Effector memory CD8-positive, alpha-beta T cell (primary cell): ENCODE data around the gene CCDC195.

ENCODE experiments used
- ATAC-seq: fragments of 150-1000 bp; cut with Tn5 transposase; replicated peaks from 2 replicates; pipeline ENCODE4 v1.10.0; 2021; ENCODE audit warnings: mild to moderate bottlenecking, moderate library complexity
- DNase-seq, 3 experiments: peaks; one replicate each; pipeline ENCODE4 v3.0.0; 2021
- H3K27ac Mint-ChIP-seq, 2 donors: one replicate each; pipeline ENCODE4 v1.8.0; 2022; ENCODE audit warnings: mild to moderate bottlenecking in 2 of 2, mixed read lengths in 2 of 2, moderate library complexity in 2 of 2
- H3K27me3 Mint-ChIP-seq, 2 donors: one replicate each; pipeline ENCODE4 v1.8.0; 2022; ENCODE audit warnings: mixed read lengths in 2 of 2
- H3K36me3 Mint-ChIP-seq: one replicate; pipeline ENCODE4 v1.8.0; 2022; ENCODE audit warnings: mild to moderate bottlenecking, moderate library complexity, mixed read lengths; ENCODE audit not compliant: insufficient read depth
- H3K4me1 Mint-ChIP-seq, 2 donors: one replicate each; pipeline ENCODE4 v1.8.0; 2022; ENCODE audit warnings: low read depth in 2 of 2, mixed read lengths in 2 of 2
- H3K4me3 Mint-ChIP-seq, 2 donors: one replicate each; pipeline ENCODE4 v1.8.0; 2022; ENCODE audit warnings: mild to moderate bottlenecking in 2 of 2, mixed read lengths in 2 of 2, moderate library complexity in 2 of 2
- H3K9me3 Mint-ChIP-seq, 2 donors: one replicate each; pipeline ENCODE4 v1.8.0; 2022; ENCODE audit warnings: mixed read lengths in 2 of 2

CCDC195 gene

DNA sequence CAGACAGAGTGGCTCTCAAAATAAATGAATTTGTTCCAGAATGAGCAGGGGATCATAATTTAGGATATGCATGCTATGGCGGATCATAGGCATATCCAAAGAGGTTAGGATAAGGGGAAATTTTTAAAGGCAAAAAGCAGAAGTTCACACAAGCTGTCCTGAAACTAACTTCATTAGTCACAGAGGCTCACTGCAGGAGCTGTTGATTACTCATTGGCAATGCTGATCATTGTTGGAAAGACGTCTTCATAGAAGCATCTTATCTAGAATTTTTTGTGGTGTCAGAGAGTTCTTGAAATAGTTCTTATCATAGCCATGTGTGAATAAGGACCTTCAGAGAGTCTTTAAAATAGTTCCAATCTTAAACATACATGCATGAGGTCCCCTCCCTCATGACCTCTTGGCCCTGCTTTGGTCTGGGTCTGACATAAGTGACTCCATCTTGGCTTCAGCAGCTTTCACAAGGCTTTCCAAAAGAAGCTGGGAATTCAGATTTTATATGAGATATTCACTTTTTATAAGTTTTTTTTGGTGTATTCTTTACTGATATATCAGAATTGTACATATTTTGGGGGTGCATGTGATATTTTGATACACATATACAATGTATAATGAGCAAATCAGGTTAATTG lies 7.5 kb upstream of the CCDC195 start:
- no peak for ATAC-seq
- no peak overlapping the region for H3K4me3 Mint-ChIP-seq
- H3K27me3 Mint-ChIP-seq: peaks cover 24 to 47% of the 10 kb centered on the region in 2 donors
- DNase-seq: no peak
- no peaks in the 10 kb centered on the region for H3K4me1 Mint-ChIP-seq
- H3K36me3 Mint-ChIP-seq: no peaks in the 10 kb centered on the region
- H3K9me3 Mint-ChIP-seq: peaks cover 2 to 6% of the 10 kb centered on the region in 2 donors
- H3K27ac Mint-ChIP-seq: no peak overlapping the region

DNA sequence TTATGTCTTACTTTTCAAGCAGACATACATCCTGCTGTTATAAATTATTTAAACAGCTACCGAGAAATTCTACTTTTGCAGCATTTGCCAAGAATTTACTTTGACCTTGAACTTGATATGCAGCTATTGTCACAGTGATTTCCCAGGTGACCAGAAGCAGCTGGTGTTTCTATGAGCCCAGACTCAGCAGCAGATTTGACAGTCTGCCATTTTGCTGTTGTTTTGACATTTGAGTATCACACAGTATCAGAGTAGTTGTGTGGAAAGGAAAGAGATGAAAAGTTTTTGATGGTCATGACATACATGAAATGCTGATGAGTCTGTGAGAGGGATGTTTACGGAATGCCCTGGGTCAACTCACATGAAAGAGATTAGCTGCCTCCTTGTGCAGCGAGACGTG lies 6.6 kb upstream of the CCDC195 start:
- ATAC-seq: no peak
- peaks cover 19 to 40% of the 10 kb centered on the region in 2 donors for H3K27me3 Mint-ChIP-seq
- H3K27ac Mint-ChIP-seq: no peak overlapping the region
- no peak for DNase-seq
- no peaks in the 10 kb centered on the region for H3K4me1 Mint-ChIP-seq
- H3K4me3 Mint-ChIP-seq: no peak overlapping the region
- no peaks in the 10 kb centered on the region for H3K9me3 Mint-ChIP-seq
- H3K36me3 Mint-ChIP-seq: no peaks in the 10 kb centered on the region

DNA sequence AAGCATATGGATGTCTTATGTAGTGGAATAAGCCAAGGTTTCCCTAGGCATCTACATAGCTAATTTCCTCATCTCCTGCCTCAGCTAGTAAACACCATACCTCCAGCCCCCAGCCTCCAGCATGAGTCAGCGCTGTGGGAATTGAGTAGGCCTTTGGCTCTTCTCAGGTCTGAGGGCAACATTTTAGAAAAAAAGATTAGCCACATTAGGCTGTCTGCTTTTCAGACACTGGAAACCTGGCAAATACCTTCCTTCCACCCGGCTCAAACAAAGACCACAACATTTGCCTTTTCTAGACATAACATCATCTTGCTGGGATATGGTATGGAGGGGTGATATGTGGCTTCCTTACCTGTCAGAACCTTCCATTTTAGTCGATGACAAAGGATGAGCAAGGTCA lies 6.1 kb upstream of the CCDC195 start:
- Mint-ChIP-seq H3K9me3 (no peaks in the 10 kb centered on the region), H3K27ac (no peak overlapping the region), H3K36me3 (no peaks in the 10 kb centered on the region), H3K4me1 (no peaks in the 10 kb centered on the region), H3K27me3 (peaks cover 14 to 39% of the 10 kb centered on the region in 2 donors), H3K4me3 (no peak overlapping the region)
- ATAC-seq (no peak), DNase-seq (no peak)

DNA sequence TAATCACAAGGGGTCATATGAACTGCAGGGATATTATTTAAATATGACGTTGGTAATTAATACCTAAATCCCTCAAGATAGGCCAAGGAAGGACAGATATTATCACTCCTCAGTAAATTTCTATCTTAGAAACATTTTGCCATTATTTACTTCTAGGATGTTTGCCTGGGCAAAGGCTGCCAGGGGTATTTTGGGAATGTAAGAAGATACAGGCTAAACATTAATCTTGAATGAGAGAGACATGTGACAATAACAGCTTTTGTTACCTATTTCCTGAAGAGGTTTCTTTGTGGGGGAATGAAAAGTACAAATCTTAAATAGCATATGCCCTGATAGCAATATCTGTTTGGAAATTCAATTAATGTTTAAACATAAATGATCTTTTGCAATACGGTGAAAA lies 756 bp upstream of the CCDC195 start:
- H3K4me3 Mint-ChIP-seq: no peak overlapping the region
- ATAC-seq: no peak

DNA sequence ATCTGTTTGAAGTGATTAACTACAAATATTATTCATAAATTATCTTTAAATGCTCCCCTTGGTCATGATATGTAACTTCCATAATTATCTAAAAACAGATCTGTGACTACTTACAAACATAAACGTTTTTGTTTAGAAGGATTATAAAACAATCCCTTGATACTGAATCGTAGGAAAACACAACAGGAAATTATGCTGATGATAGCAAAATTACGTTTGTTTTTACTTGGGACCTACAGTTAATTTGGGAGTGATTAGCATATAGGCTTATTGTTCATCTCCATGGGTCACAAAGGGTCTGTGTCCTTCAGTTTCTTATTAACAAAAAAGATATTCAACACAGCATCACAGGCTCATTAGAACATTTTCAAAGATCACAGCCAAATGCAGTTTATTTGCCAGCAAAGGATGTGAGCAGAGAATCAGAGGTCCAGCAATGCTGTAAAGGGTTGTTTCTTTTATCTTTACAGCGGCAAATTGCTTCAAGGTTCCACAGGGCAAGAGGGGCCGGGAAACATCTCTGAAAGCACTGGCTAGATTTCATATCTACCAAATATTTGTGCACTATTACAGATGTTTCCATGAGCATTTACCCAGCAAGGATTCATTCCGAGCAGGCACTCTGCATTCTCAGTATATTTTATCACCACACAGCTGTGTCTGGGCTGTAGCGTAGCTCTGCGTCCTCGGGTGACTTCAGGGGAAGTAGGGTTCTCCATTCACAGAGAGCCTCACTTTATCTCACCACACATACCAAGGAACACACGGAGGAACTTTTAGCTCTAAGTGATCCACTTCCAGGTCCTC lies 4.1 kb downstream of the CCDC195 start:
- DNase-seq (no peak), ATAC-seq (no peak)
- H3K36me3 Mint-ChIP-seq: no peaks in the 10 kb centered on the region
- H3K4me1 Mint-ChIP-seq: no peaks in the 10 kb centered on the region
- peaks cover 51 to 52% of the 10 kb centered on the region in 2 donors for H3K27me3 Mint-ChIP-seq
- peaks cover 0 to 2% of the 10 kb centered on the region in 2 donors for H3K9me3 Mint-ChIP-seq
- no peak overlapping the region for H3K4me3 Mint-ChIP-seq
- no peak overlapping the region for H3K27ac Mint-ChIP-seq

More for the DNA sequence above, 756 bp upstream of the CCDC195 start:
- H3K36me3 Mint-ChIP-seq: no peaks in the 10 kb centered on the region
- peaks cover 0 to 2% of the 10 kb centered on the region in 2 donors for H3K9me3 Mint-ChIP-seq
- peaks cover 16 to 27% of the 10 kb centered on the region in 2 donors for H3K27me3 Mint-ChIP-seq
- no peak for DNase-seq
- H3K27ac Mint-ChIP-seq: no peak overlapping the region
- H3K4me1 Mint-ChIP-seq: no peaks in the 10 kb centered on the region

DNA sequence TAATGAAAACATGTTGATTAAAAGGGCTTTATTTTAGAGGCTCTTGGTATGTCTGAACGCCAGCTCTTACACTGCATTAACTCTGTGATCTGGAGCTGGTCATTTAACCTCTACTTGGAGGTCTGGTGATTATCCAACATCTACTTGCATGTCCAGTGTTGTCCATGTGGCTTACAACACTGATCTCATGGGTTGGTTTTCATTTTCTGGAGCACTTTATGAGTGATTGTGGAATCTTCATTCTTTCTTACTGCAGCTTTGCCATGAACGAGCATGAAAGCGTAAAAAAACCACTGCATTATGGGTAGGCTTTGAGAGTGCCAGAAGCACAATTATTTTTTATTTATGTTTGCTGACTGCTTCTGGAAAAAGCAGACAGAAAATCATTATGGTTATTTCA lies 4.8 kb downstream of the CCDC195 start:
- Mint-ChIP-seq H3K9me3 (peaks cover 0 to 2% of the 10 kb centered on the region in 2 donors), H3K27ac (no peak overlapping the region), H3K4me1 (no peaks in the 10 kb centered on the region), H3K36me3 (no peaks in the 10 kb centered on the region), H3K4me3 (no peak overlapping the region), H3K27me3 (peaks cover 45 to 51% of the 10 kb centered on the region in 2 donors)
- ATAC-seq (no peak), DNase-seq (no peak)

DNA sequence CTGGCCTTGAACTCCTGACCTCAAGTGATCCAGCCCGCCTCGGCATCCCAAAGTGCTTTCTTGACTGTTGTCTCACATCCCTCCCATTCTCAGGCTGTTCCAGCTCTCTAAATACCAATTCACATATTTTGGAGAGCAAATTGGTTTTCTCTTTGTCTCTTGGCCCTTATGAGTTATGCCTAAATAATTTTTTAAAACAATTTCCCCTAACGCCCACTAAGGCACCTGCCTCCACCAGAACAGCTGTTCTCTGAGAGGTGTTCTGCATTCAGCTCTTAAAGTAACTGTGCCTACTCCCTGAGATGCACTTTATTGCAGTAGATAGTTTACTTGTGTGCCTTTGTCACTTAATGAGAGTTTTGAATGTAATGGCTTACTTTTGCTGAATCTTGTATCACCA lies 6.9 kb downstream of the CCDC195 start:
- ATAC-seq (no peak), DNase-seq (no peak)
- no peaks in the 10 kb centered on the region for H3K36me3 Mint-ChIP-seq
- H3K27ac Mint-ChIP-seq: no peak overlapping the region
- no peak overlapping the region for H3K4me3 Mint-ChIP-seq
- H3K9me3 Mint-ChIP-seq: peaks cover 0 to 2% of the 10 kb centered on the region in 2 donors
- H3K4me1 Mint-ChIP-seq: no peaks in the 10 kb centered on the region
- H3K27me3 Mint-ChIP-seq: peaks cover 37 to 45% of the 10 kb centered on the region in 2 donors

DNA sequence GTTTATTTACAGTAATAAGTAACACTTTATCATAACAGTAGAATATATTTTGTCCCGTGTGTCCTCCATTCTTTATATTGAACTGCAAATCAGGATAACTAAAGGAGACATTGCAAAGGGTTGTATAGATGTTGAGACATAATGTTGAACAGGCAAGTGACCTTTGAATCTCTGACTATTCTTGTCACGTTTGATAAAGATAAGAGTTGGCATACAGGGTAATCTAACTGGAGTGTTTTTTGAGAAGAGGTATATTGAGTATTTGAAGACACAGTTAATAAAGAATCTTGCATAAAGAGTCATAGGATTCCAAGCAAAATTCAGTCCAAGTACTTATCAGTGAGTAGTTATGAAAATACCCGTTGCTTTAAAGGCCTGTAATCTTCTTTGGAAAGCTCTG lies 21.7 kb downstream of the CCDC195 start:
- ATAC-seq (no peak), DNase-seq (no peak)
- H3K27ac Mint-ChIP-seq: no peak overlapping the region
- H3K4me3 Mint-ChIP-seq: no peak overlapping the region
- H3K27me3 Mint-ChIP-seq: peaks cover 10 to 19% of the 10 kb centered on the region in 2 donors
- H3K9me3 Mint-ChIP-seq: no peaks in the 10 kb centered on the region
- H3K4me1 Mint-ChIP-seq: no peaks in the 10 kb centered on the region
- no peaks in the 10 kb centered on the region for H3K36me3 Mint-ChIP-seq

DNA sequence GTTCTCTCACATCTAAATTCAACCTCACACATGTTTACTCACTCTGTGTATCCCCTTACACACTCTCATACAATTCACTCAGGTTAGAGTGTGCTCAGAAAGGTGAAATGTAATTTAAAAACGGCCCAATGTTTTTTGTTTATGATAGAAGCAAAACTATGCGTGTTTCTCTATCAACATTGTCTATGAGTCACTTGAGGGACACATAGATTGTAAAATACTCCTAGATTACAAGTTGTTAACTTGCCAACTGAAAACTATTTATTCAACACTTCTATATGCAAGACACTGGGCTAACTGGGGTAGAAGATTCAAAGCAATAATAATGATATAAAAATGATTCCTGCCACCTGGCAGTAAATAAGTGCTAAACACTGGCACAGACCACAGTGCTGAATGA lies 24.6 kb downstream of the CCDC195 start:
- H3K9me3 Mint-ChIP-seq: no peaks in the 10 kb centered on the region
- ATAC-seq: no peak
- no peaks in the 10 kb centered on the region for H3K4me1 Mint-ChIP-seq
- no peak overlapping the region for H3K4me3 Mint-ChIP-seq
- H3K27me3 Mint-ChIP-seq: peaks cover 4 to 24% of the 10 kb centered on the region in 2 donors
- no peak for DNase-seq
- no peak overlapping the region for H3K27ac Mint-ChIP-seq
- no peaks in the 10 kb centered on the region for H3K36me3 Mint-ChIP-seq

DNA sequence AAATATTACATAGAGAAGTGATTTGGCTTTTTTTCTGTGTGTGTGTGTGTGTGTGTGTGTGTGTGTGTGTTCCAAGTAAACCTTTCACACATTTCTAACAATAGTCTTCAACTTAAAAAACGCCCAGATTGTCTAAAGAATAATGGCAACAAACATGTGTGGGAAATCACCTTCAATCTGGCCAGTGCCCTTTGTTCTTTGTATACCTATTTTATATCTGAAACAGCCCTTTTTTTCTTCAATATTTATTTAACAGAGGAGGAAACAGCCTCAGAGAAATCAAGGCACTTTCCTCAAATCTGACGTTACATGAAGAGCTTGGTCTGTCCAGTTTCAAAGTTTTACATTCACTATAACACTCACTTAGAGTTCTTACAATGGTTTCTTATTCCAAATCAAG lies 25.3 kb downstream of the CCDC195 start:
- DNase-seq (no peak), ATAC-seq (no peak)
- Mint-ChIP-seq H3K27me3 (peaks cover 0 to 19% of the 10 kb centered on the region in 2 donors), H3K4me3 (no peak overlapping the region), H3K27ac (no peak overlapping the region), H3K9me3 (no peaks in the 10 kb centered on the region), H3K4me1 (no peaks in the 10 kb centered on the region), H3K36me3 (no peaks in the 10 kb centered on the region)

DNA sequence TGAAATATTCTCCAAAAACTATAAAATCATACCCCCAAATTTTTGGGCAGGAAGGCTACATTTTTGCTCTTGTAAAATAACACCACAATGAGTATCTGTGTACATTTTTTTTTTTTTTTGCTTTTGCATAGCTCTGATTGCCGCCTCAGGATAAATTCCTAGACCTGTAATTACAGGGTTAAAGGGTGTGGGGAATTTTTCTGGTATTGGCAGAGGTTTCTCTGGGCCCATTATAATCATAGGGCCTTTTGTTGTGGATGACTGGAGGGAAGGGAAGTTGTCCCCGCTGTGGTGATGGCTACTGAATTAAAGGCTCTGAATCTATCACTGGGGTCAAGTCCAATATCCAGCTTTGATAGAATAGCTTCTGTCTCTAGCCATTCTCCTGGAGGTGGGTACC lies 26.6 kb downstream of the CCDC195 start:
- no peak for ATAC-seq
- no peaks in the 10 kb centered on the region for H3K9me3 Mint-ChIP-seq

DNA sequence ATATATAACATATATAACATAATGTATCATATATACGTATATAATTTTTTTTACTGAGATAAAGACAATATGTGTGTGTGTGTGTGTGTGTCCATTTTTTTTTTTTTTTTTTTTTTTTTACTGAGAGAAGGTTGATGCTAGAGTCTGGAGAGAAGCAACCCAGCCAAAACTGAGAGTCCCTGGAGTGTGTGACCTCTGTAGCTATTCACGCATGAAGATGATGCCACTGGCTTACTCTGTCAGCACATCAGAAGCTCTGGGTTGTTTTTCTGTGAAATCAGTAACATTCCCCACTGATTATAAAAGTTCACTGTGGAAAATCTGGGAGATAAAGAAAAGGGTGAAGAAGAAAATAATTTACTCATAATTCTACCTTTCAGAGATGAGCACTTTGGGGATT lies 27.2 kb downstream of the CCDC195 start:
- H3K27me3 Mint-ChIP-seq: peaks cover 9 to 27% of the 10 kb centered on the region in 2 donors
- H3K27ac Mint-ChIP-seq: no peak overlapping the region
- DNase-seq: no peak
- no peak for ATAC-seq
- no peaks in the 10 kb centered on the region for H3K9me3 Mint-ChIP-seq
- H3K4me1 Mint-ChIP-seq: no peaks in the 10 kb centered on the region
- H3K36me3 Mint-ChIP-seq: no peaks in the 10 kb centered on the region
- no peak overlapping the region for H3K4me3 Mint-ChIP-seq

More for the DNA sequence above, 26.6 kb downstream of the CCDC195 start:
- H3K27ac Mint-ChIP-seq: no peak overlapping the region
- no peaks in the 10 kb centered on the region for H3K36me3 Mint-ChIP-seq
- H3K4me1 Mint-ChIP-seq: no peaks in the 10 kb centered on the region
- no peak overlapping the region for H3K4me3 Mint-ChIP-seq
- peaks cover 5 to 22% of the 10 kb centered on the region in 2 donors for H3K27me3 Mint-ChIP-seq
- DNase-seq: no peak

DNA sequence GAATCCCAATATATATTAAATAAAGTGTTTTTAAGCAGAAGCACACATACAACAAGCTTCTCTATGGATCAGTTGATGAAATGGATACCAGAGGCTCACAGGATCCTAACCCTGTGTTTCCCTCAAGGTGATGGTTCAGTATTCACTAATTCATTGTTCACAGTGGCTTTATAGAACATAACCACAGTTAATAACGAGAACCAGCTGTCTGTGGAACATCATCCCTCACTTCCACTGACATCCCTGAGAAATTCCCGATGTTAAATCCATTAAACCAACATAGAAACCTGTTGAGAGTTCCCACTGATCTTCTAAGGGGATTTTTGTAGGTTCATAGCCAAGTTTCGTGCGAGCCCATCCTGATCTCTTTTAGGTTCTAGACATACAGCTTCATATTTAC lies 29.0 kb downstream of the CCDC195 start:
- no peaks in the 10 kb centered on the region for H3K4me1 Mint-ChIP-seq
- peaks cover 9 to 28% of the 10 kb centered on the region in 2 donors for H3K27me3 Mint-ChIP-seq
- ATAC-seq (no peak), DNase-seq (no peak)
- H3K4me3 Mint-ChIP-seq: no peak overlapping the region
- H3K9me3 Mint-ChIP-seq: no peaks in the 10 kb centered on the region
- H3K36me3 Mint-ChIP-seq: no peaks in the 10 kb centered on the region
- H3K27ac Mint-ChIP-seq: no peak overlapping the region

DNA sequence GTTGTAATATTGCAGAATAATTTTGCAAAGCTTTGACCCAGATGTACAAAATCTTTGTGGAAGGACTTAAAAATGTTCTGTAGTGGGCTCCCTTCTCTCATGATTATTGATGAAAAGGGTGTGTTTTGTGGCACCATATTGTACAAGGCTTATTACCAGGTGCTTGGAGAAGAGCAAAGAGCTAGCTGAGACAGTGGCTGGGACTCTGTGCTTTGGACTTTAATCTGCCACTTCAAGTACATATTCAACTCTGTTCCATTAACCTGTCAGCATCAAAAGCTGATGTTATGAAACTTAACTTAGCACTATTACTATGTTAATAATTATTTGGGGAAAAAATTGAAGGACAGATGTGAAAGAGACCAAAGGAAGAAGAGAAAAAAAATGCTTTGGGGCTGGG lies 31.0 kb downstream of the CCDC195 start:
- Mint-ChIP-seq H3K36me3 (no peaks in the 10 kb centered on the region), H3K27me3 (peaks cover 9 to 17% of the 10 kb centered on the region in 2 donors), H3K4me3 (no peak overlapping the region), H3K27ac (no peak overlapping the region), H3K9me3 (no peaks in the 10 kb centered on the region), H3K4me1 (no peaks in the 10 kb centered on the region)
- DNase-seq (no peak), ATAC-seq (no peak)
